Right renal pelvis (tissue), 4 donors: ENCODE data around the gene ADCY2. TPM values are rescaled to one million over a fixed set of nuclear protein-coding genes. Genes with fewer than 3 reads are reported as not detected.

Experiments used
- DNase-seq, 4 donors: peaks; one replicate each; pipeline ENCODE4 v3.0.0-alpha.2; 2013; ENCODE audit warnings: low read depth in 4 of 4, low spot score in 3 of 4, missing footprints in 1 of 4
- polyA plus RNA-seq, 4 donors: library from polyadenylated mRNA; unstranded; fragments of 120-200 nt; gene quantifications; one replicate each; pipeline ENCODE4 v1.2.1, GENCODE V29; 2013; ENCODE audit not compliant: insufficient read length in 4 of 4

ADCY2 gene
- polyA plus RNA-seq, 4 donors, result 4.3 to 6.7 (median 5.7) TPM

DNA sequence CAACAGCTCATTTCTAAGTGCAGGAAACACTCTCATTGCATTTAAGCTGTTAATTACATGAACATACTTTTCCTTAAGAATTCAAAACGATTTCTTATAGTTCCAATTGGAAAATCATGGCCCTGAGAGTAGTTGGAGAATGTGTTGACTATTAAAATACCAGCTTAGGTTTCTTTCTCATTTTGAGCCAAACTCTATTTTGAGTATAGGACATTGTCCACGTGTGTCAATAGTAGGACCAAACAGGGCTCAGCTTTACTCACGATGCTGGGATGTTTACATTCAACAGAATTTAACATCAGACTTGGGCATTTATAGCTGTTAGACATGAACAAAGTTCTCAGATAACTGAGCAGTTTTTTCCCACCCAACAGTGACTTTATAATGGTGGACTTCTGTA, 39.6 kb downstream of the ADCY2 start:
- DNase-seq, result no peak

DNA sequence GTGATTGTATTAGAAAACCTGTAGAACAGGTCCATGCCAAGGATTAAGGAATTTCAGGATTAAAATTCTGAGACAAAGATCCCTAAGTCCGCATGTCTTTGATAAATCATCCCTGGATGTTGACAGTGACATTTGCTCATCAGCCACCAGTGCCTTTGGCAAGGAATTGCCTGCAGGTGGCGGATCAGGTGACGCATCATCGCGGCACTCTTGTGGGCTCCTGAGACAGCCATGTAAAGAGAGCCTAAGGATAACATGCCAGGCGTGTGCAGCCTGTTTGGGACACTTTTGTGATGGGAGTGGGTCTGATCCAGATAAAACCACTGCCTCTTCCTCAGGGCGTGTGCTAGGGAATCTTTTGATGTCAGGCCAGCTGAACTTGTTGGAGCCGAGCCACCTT, 40.6 kb downstream of the ADCY2 start:
- no peak for DNase-seq

DNA sequence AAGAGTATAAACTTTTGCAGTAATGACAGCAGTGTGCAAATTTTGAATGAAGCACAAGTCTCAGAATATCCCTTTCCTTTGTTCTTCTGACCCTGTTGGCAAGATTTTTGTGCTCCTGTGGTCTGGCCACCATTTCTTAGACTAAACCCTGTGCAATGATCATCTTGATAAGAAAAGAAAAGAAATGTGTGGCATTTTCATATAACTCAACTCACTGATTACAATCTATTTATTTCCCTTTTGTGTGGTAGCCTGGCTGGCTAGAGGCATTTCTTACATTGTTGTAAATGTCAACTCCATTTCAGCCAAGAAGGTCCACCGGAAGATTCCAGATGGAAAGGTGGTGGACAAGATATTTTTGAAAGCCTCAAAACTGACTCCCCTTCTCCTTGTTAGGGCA, 41.9 kb downstream of the ADCY2 start:
- DNase-seq, result no peak

DNA sequence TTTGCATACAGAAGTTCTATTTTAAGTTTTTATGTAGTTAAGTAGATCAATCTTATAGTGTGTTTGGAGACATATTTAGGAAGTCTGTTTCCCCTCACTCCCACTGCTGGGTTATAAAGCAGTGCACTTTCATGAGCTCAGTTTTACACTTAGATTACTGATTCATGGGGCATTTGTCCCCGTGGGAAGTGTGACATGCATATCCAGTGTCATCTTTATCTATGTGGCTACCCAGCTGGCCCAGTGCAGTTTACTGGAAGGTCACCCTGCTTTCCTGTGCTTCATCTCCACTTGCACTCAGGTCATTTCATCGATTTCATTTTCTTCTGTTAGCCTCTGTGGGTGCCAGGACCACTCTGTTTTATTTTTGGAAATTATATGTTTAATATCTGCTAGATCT, 49.1 kb downstream of the ADCY2 start:
- DNase-seq, result no peak

DNA sequence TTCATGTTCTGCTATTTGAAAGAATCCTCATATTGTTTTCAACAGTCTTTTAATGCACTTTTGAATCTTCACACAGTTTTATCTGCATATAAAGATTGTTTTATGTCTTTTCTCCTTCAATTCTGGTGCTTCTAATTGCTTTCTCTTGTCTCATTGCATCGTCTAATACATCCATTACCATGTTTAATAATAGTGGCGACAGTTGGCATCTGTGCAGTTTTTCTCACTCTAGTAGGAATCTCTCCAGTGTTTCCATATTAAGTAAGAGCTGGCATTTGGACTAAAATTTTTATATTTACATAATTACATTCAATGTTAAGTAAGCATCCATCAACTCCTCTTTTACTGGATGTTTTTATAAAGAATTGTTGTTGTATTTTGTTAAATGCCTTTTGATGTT, 49.9 kb downstream of the ADCY2 start:
- no peak for DNase-seq

DNA sequence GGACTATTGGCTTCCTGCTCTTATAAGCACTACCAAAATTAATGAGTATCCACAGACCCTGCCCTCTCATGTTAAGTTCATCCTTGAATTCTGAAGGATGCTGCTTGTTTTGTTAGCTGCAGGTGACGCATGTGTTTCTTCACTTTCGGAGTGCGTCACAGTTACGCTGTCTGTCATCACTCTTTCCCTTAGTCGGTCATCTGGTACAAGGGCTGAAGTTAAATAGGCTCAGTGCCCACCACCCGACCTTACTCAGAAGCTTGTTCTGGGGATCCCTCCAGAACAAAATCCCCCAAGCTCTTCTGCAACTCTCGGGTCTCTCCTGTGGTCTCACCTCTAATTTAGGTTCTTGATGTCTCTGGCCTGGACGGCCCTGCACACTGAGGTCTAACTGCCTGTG, 51.0 kb downstream of the ADCY2 start:
- DNase-seq, result no peak

DNA sequence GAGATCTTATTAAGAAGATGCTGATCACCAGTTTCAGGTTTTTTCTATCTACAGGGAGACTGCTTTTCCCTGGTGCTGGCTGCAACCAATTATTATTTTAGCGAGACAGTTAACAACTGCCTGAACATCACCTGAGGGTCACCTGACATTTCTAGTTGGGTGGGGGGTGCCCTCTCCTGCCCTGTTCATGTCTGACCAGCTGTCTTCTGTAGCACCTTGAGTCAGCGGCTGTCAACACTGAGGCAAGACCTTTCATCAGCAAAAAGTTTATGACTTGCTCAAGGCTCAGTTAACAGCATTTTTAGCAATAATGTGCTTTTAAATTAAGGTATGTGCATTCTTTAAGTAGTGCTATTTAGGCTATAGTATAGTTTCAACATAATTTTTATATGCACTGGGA, 58.0 kb downstream of the ADCY2 start:
- DNase-seq, result no peak

DNA sequence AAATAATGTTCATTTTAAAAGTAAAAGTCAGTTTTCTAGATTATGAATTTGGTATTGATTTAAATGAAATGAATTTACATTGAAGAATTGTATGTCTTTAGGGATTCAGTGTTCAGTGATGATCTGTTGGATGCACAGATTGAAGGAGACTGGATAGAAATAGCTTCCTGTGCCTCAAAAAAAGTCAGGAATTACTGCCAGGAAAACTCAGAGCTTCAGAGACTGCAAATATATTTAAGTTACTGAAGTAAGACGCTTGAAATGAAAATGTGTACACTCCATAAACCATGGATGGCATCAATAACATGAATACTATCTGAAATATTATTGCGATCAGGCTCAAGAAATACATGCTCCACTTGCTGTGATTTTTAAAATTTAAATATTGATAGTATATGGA, 60.3 kb downstream of the ADCY2 start:
- DNase-seq, result no peak

DNA sequence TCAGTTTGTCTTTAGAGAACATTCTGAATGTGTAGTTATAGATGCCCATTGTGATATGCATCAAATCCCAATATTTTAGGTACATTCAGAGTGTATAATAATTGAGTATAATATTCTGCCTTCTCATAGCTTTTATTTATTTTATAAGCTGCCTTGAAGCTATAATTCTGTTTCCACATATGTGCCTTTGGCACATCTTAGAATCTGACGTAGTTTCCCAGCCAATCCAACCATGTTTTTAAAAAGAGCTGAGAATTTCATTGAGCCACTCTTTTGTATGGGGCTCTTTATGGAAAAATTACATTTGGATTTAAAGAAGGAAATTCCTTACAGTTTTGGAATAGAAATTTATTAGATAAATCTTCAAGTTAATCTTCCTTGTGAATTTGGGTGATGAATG, 65.4 kb downstream of the ADCY2 start:
- no peak for DNase-seq

DNA sequence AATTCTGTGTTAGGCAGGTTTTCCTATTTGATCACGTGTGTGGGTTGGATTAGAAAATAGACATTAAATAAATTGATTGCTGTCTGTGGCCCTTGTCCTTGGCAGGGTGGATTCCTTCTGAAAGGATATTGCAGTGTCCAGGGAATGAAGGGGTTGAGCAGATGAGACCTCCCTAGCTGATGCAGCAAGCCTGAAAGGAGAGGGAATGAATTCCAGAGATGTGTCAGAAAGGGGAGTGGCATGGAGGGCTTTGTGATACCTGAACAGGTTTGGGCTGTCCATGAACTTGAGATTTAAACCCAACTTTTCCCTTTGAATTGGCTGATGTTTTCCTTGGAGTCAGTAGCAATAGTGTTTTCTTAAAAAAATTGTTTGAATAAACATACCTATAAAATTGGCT, 66.8 kb downstream of the ADCY2 start:
- DNase-seq, result no peak

DNA sequence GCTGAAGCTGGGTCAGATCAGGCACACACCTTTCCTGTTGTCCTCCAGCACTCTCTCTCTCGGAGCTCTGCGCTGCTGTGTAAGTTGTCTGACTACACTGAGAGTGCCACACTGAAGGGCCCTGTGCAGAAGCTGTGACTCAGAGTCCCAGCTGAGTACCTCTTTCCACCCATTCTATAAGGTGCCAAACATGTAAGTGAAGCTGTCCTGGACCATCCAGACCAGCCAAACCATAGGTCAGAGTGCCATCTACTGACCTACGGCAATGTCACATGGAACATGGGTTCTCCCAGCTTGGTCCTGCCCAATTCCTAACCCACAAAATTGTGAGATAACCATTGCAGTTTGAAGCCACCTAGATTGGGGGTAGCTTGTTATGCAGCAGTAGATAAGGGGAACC, 68.2 kb downstream of the ADCY2 start:
- no peak for DNase-seq

DNA sequence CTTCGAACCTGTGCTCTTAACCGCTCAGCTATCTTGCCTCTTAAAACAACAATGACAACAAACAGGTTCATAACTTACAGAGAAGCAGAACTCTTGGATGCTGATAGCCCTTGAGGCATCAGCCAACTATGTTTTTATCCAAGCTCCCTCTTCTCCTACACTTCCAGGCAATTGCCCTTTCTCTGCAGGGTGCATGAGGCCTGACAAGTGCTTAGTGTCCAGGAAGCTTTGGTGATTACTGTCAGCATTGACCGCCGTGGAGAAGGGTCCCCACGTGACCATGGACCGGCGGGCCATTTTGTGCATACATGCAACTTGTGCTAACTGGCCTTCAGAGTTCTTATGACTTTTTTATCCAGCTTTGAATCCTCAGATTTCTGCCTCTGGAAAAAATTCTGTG, 71.2 kb downstream of the ADCY2 start:
- DNase-seq, result no peak

DNA sequence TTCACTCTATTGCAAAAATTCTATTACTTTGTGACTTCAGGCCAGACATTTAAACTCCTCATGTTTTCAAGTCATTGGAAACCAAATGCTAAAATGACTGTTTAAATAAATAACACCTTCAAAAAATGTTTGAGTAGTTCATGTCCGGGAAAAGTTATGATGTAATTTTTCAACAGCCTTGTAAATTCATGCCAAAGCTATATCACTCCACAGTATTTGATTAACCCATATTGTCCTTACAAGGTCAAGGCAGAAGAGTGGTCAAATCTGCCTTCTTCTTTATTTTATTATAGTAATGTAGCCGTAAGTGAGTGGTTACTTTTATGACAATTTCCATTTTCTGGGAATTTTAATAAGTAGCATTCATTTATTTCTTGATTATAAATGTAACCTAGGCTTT, 72.8 kb downstream of the ADCY2 start:
- no peak for DNase-seq

DNA sequence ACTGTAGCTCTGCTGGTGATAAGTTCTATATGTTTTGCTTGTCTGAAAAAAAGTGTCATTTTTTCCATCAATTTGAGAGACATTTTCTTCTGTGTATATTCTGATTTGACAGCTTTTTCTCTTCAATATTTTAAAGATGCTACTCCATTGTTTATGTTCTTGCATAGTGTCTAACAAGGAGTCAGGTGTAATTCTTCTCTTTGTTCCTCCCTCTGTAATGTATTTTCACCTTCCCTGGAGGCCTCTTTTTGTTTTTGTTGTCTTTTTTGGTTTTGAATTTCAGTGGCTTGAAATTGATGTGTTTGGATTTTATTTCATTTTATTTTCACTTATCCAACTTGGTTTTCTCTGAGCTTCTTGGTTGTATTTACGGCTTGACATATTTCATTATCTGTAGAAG, 75.8 kb downstream of the ADCY2 start:
- no peak for DNase-seq

DNA sequence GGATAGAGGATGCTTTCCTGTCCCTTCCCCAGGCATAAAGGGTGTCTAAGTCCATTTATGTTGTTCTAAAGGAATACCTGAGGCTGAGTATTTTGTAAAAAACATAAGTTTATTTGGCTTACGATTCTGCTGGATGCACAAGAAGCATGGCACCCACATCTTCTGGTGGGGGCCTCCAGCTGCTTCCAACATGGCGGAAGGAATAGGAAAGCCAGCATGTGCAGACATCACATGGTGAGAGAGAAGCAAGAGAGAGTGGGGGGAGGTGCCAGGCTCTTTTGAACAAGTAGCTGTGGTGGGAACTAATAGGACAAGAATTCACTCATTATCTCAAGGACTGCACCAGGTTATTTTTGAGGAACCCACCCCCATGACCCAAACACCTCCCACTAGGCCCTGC, 77.2 kb downstream of the ADCY2 start:
- no peak for DNase-seq

DNA sequence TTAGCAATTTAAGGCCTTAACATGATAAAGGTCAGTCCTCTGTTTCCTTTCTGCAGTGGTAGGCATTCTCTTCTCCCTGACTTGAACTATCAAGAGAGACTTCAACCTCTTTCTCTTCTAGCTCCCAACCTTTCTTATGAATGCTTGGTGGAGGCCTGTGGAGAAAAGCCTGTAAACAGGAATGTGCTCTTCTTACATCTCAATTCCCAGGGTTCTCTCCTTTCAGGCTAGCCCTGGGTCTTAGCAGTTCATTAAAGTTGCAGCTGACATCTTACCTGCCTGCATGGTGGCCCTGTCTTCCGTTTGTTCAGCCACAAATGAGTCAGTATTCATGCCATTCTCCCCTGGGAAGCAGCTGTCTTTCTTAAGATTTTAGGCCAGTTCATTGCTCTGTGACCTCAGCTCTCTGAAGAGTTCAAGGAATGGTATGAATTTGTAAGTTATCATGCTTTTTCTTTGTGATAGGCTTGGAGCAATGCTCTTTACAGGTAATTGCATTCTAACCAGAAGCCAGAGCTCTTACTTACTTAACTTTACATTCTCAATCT, 77.8 kb downstream of the ADCY2 start:
- DNase-seq, result no peak

DNA sequence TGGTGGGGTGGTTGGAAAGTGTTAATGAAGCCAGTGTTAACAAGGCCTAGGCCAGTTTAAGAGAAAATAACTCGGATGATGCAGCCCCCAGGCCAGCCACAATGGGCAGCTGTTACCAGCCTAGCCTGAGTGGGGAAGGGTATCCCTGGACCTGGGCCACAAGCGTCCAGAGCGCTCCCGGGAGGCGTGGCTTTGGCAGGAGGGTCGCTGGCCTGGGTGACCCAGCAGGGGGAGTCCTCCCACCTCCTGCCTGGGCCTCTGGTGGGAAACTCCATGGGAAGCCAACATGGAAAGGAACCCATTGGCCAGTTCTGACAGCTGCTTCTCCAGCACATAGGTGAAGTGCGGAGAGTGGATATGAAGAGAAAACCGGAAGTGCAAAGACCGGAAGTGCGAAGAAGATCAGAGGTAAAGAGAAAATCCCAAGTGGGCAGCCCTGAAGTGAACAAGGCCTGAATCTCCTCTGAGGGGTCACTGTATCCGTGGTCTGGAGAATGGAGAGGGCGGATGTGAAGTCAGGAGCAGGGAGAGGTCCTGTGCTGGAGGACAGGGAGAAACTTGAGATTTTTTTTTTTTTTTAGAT, 79.0 kb downstream of the ADCY2 start:
- no peak for DNase-seq

DNA sequence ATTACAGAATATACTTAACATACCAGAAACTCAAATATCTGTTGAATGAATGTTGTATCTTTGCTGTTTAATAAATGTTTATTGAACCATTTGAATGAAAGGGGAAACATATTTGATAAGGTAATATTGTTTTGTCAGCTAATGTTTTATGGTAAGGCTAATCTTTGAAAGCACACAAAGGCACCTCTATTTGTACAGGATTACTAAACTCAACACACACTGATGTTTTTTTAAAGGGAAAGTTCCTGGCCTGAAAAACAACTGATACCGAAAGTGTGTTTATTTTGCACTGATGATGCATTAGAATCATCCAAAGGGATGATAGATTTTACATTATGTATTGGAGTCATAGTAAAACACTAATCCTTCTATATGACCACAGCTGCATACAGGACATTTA, 82.5 kb downstream of the ADCY2 start:
- no peak for DNase-seq

DNA sequence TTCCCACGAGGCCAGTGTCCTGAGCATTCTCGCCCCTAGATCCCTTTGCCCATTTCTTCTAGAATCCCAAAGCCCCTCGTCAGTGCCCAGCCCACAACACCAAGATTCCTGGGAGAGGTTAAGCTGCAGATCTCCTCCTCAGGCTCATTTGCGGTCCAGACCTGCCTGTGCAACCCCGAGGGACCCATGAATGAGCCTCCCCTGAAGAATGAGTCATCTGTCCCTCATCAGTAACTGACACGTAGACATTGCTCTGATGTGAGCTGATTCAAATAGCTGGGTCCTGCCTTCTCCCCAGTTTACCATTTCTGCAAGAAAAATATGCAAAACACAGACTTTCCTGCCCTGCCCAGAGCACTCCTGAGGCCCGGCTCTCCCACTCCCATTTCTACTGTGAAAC, 92.8 kb downstream of the ADCY2 start:
- DNase-seq, result no peak

DNA sequence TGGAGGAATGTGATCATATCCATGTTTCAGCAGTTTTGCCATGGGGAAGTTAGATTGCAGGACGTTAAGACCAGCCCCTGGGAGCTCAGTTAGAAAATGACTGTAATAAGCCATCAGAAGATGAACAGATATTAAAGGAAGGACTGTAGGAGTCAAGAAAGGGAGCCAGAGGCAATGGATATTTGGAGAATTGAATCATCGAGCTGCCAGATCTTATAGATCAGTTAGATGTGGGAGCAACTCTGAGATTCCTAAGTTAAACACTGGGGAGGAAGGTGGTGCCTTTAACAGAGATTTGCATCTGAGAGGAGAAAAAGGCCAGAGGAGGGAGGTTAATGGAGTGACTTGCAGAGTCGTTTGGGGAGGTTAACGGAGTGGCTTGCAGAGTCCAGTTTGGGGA, 96.4 kb downstream of the ADCY2 start:
- no peak for DNase-seq

DNA sequence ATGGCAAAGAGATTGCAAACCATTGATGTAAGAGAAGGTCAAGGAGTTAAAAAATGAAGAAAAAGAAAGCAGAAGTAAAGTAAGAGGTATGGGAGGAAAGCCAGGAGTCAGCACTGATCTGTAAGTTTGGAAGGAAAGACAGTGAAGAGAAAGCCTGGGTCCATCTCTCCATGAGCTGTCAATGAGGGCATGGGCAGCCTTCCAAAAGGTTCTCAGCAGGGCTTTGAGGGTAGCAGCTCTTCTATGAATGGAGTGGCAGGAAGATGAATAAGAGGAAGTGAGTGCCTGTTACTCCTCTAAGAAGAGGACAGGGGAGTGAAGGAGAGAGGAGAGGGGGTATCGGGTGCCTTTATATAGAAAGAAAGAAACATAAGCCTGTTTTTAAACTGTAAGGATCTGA, 97.1 kb downstream of the ADCY2 start:
- no peak for DNase-seq

DNA sequence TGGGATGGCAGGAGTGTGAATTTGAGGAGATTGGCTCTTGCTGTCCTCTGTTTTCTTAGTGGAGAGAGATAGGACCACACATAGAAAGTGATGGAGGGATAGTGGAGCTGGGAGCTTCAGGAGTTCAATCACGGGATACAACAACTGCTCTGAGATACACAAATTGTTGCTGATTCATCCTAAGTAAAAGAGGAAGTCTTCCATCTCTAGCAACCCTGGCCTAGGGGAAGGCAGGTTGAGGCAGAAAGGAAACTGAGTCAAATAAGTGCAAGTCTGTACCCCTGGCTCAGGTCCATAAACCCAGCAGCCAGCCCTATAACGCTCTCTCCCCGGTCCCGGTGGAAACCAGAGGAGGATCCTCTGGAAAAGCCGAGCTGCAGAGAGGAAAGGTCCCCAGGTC, 97.7 kb downstream of the ADCY2 start:
- DNase-seq, result no peak

DNA sequence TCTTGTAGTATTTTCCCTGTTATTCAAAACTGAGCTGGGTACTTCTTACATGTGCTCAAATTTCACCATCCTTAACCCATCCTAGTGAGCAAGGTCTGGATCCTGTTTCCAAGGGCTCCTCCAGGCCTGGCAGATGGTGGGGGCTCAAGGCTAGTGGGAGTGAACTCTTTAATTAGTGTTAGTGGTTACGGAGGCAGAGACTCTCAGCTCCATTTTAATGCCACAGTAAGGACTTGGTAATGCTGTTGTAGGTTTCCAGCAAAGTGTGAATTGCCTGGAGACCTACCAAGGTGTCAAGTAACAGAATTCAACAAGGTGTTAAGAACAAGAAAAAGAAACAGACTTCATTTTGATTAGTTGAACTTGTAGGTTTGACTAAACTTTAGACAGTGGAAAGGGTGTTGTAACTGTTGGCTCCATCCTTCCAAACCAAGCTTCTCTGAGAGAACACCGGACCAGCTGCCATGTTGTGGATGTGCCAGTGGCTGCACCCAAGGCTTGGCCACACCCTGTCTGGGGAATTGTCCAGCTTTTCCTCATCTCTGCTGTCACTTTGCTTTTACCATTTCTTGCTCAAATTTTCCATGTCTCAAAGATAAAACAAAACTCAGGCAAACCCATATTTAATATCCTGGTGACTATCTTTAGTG, 98.7 kb downstream of the ADCY2 start:
- peak in 3 of 4 donors; percentile 3 to 29 (median 25) for DNase-seq
